ENCODE measurements around the gene APBB2.

APBB2 gene

DNA sequence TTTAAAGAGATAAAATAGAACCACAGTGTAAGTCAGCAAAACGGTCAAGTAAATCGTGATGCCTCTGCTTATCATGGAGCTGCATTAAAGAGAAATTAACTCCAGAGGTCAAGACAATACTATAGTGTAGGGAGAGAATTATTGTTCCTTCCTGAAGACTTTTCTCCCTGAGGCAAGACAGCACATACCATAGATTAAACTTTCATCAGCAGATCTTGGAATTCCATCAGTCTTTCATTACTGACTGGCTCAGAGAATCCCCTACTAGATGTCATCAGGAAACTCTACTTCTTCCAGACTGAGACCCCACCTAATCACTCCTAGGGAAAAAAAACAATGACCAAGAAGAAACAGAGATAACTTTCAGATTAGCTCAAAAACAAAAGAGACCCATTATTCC is 333.2 kb downstream of the APBB2 start:
- no peak for DNase-seq

- DNase-seq: no peak
These were observed 335.7 kb downstream of the APBB2 start for GRCh38 chr4:40878548-40879055.

GRCh38 chr4:40877081-40877480 is 337.3 kb downstream of the APBB2 start:
- no peak for DNase-seq

DNA sequence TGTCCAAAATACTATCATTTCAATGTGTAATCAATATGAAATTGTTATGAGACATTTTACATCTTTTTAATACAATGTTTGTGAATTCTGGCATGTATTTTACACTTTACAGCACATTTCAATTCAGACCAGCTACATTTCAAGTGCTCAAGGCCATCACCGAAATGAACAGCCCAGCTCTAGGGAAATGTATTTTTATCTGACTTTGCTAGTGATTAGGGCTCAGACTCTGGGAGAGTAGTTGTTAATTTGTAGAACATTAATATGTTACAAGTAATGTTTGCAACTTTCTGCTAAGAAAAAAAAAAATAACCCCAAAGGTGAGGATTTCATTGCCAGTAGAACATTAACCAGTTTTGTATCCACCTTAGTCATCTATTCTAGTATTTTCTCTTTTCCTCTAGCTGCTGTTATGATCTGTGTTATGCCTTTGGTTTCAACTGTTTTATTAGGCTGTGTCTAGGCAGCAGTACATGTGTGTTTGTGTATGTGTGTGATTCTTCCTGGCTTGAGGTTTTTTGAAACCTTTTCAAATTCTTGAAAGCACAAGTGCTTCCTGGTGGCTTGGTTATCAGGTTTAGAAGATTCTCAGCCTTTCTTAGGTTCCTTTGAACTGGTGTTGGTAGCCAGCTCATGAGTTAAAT is 338.7 kb downstream of the APBB2 start:
- DNase-seq: no peak

- DNase-seq: no peak
These were observed 339.4 kb downstream of the APBB2 start for GRCh38 chr4:40874901-40875300.

DNA sequence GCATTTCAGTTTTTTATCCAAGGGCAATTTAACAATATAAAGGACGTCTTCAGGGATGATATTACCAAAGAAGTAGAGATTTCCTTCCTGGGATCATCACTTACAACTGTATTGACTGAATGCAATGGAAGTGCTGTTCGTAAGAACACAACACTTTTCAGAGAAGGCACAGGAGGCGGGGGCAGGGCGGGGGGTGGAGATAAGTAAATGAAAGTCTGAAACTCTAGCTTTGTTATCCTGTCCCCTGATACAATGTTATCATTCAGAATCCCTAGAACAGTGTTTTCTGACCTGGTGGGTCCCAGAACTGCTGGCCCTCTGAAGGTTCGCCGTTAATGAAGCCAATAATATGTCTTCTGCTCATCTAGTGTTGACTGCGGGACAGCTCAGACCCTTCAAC is 340.0 kb downstream of the APBB2 start:
- no peak for DNase-seq

- no peak for DNase-seq
These were observed 342.6 kb downstream of the APBB2 start for GRCh38 chr4:40871695-40872250.

- no peak for DNase-seq
These were observed 344.2 kb downstream of the APBB2 start for GRCh38 chr4:40870150-40870549.

DNA sequence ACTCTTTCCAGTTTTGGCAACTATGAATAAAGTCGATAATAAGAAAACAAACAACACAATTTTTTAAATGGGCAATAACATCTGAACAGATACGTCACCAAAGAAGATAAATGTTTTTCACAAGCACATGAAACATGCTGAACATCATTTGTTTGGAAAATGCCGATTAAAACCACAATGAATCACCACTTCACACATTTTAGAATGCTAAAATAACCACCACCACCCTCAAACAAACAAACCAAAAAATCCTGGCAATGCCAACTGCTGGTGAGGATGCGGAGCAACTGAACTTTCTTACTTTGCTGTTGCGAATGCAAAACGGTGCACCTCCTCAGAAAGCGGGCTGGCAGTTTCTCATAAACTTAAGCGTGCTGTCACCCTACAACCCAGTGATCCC is 348.6 kb downstream of the APBB2 start:
- no peak for DNase-seq

DNA sequence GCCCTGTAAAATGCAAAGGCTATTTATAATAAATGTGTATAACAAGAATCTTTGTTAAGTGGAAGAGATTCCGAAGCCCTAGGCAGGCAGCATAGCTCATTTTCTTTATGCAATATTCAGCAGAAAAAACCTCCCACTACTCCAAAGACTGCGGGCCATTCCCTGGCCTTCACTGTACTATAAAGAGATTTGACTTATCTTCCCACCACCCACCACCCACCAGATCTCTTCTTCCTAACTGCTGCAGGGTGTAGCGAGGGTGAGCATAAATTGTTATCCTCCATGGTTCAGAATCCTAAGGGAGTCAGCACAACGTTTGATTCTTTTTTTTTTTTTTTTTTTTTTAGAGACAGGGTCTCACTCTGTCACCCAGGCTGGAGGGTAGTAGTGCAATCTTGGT is 349.8 kb downstream of the APBB2 start:
- DNase-seq: no peak

- DNase-seq: no peak
These were observed 355.4 kb downstream of the APBB2 start for GRCh38 chr4:40858962-40859361.

DNA sequence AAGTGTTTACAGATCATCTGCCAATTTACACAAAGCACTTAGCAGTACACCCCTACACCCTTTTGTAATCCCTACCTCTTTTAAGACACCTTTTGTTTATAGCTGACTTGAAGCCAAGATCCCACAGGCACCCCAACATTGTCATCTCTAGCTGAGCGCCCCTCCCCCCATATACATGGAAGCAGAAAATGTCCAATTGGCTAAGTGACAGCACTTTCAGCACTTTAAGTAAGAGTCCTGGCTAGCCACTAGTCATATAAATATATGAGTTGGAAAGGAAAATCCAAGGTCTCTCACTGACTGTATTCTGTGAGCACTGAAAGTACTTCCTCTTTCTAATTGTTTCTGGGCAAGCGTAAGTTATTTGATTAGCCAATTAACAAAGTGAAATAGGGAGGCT is 356.4 kb downstream of the APBB2 start:
- no peak for DNase-seq

GRCh38 chr4:40856840-40857362 is 357.4 kb downstream of the APBB2 start:
- DNase-seq: peak; percentile 29 to 62

DNA sequence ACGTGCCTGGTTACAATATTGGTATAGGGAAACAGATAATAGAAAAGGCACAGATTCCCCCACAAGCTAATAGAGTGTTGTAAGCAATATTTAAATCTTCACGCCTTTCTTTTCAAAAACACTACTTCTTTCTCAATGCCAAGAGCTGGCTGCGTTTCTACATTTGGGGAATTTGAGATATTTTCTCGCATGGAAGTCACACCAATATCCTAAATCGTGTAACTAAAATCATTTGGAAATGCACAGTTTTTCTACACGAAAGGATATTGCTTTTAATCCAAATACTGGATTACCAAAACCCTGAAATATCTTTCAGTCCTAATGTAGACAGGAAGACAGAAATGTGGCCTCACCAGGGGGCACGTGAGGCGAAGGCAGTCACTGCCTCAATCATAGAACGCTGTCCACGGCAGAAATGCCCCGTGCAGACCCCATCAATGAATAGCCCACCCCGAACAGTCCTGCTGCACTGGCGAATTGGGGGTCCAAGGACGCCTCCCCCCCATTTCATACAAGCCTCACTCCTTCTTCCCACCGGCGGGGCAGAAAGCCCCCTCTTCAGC is 358.0 kb downstream of the APBB2 start:
- no peak for DNase-seq

DNA sequence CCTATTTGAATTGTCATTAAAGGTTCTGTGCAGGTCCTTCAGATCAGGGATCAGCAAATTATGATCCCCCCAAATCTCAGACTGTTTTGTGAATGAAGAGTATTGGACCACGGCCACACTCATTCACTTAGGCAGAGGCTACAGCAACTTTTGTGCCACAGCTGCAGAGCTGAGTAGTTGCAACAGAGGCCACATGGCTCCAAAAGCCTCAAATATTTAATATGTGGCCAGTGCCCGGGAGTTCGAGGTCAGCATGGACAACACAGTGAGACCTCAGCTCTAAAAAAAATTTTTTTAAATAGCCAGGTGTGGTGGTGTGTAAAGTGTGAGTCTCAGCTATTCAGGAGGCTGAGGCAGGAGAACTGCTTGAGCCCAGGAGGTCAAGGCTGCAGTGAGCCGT is 363.8 kb downstream of the APBB2 start:
- no peak for DNase-seq

DNA sequence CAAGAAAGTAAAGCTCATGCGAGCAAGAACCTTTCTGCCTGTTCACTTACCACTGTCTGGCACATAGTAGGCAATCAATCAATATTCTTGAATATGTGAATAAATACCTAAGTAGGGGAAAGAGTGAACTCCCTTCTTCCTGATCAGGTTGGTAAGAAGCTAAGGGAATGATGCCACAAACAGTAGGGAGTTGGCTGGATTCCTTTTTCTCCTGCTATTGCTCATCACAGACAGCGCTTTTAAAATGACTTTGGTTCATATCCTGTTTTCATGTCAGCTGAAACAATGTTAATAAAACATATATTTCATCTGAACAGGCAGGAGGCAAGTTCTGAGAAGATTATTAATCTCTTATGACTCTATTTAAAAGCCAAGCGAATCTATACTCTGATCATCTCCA is 365.4 kb downstream of the APBB2 start:
- no peak for DNase-seq

DNA sequence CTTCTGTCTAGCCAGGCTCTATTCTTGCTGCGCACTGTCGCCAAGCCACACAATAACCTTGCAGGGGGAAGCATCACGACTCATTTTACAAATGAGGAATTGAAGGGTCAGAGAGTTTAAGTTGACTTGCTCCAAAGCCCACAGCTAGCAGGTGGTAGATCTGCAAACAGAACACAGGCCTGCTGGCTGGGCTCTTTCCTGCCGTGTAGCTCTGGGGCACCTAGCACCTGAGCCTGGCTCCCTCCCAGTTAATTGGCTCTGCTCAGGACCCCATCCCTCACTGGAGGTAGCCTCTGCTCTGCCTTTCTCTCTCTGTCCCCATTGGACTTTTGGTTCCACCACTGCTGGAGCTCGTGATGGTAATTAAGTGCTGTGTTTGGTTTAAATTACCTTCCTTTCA is 366.1 kb downstream of the APBB2 start:
- no peak for DNase-seq

DNA sequence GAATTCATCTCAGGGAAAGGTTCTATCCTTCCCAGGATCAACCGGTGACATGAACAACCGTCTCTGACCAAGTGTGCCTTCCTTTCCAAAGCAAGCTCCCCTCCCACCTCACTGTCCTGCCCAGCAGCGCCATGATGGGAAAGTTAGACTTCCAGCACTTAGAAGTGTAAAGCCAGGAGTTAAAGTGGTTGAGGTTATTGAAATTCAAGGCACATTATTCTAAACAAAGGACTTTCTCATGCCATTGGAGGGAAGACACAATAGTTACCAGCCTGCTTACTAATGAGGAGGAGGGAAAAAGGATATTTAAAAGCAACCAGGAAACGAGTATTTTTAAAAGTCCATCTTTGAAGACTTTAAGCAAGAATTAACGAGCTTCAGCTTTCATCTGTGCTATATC is 367.8 kb downstream of the APBB2 start:
- no peak for DNase-seq

DNA sequence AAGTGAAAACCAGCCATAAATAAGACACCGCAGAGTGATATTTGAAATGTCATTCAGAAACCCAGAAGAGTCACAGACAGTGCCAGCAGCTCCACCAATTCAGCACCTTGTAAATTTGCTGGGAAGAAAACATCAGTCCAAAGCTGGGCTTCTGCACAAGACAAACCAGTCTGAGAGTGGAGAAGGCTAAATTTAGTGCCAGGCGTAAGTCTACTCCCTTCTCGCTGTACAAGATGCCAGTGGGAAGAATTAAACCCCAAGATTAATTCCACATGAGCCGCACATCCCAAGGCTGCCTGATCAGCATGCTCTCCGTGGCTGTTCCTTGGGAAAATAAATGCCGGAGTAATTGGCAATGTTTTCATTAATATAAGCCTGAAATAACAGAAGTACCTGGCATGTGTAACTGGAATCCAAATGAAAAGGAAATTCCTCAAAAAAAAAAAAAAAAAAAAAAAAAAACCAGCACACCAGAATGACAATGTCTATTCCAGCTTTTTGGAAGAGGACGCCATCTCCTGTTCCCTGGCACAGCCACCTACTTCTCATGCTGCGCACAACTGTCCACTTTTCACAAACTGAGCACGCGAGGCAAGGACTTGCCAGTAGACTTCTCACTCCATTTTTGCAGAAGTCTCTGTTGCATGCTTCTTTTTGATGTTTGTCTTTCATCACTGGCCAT is 369.0 kb downstream of the APBB2 start:
- DNase-seq: no peak

DNA sequence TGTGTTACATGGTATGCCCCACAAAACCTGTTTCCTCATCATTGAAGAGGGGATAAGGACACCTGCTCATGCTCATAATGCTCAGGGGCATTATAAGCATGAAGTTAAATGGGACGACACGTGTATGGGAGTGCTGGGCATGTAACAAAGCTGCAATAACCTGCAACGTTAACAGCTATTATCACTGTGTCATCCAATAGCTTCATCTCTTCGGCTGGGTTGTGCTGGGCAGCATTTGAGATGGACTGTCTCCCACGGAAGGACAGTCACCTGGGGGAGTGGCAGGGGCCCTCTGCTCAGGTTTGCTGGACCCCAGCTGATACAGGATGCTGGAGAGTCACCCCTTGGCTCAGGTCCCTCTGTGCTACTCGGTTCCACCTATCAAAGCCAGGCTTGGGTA is 370.1 kb downstream of the APBB2 start:
- DNase-seq: no peak

DNA sequence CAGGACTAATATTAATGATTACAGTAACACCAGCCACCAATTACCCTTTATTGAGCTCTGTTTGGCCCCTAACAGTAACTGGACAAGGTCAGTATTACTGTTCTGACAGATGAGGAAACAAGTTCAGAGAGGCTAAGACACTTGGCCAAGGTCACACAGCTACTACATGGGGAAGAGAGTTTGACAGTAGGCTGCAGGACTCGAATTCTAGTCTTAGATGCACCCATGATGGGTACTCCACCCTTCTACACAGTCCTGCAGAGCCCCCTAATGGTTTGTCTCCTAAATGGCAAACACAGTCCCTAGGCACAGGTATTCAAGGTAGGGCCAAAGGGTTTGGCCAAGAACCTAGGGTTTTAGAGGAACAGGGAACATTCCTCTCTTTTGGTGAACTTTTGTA is 370.6 kb downstream of the APBB2 start:
- peak in 1 of 2 donors; percentile 23 for DNase-seq

DNA sequence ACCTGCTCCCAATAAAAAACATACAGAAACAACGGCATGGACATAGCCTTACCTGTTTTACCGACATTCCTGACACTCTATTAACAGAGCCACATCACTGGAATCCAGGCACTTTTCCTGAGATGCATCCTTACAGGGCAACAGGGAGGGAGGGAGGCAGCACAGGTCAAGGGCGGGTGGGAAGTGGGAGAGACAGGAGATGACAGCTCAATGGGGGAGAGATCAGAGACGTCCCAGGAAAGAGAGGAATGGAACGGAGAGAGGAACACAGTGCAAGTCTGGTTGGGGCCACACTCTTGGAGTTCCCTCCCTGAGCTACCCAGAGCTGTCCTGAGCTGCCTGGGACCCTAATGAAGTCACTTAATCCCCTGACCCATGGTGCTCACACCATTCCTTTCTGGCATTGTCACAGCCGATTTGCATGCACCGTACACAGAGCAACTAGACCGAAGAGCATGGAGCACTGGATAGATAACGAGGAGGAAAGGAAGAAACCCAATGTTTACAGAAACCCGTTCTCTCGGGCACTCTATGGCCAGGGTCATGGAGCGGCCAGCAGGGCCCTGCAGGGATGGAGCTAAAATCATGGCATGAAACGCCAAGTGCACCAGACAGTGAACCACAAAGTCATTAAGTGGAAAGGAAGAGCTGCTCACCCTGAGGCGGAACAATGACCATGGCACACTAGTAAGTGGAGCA is 371.5 kb downstream of the APBB2 start:
- no peak for DNase-seq

- no peak for DNase-seq
These were observed 372.0 kb downstream of the APBB2 start for GRCh38 chr4:40842318-40842717.
